ENCODE data around the gene ELP4.

ELP4 gene

GRCh38 chr11:31818874-31819331, 309.3 kb downstream of the ELP4 start:
- no peak for TF ChIP-seq CTCF (conservative IDR thresholded peaks at IDR 0.05)
- H3K27ac ChIP-seq = no peak overlapping the region

- H3K27ac ChIP-seq = no peak overlapping the region
- no peak for TF ChIP-seq CTCF (conservative IDR thresholded peaks at IDR 0.05)
These were observed 310.3 kb downstream of the ELP4 start for GRCh38 chr11:31819621-31820437.

GRCh38 chr11:31820438-31820818, 310.9 kb downstream of the ELP4 start:
- TF ChIP-seq CTCF (conservative IDR thresholded peaks at IDR 0.05) = no peak
- no peak overlapping the region for H3K27ac ChIP-seq

DNA sequence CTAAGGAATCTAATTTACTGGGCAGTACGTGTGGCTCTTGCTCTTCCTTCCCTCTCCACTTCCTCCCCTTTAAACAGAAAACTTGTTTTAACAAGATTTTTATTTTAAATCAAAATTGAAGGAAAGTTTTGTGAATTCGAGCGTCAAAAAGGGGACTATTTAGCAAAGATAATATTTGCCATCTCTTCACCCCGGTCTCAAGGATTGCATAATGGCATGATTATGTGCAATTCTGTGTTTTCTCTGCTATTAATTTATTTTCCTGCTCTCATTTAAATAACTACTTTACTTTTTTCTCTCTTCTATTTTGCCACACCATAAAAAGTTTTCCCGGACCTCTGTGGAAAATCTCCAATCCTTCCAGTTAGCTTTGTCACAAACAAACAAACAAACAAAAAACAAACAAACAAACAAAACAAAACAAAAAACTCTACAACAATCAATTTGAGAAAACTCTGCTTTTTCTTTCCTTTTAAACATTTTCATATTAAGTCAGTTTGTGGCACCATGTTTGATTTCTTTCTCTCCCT, 311.7 kb downstream of the ELP4 start:
- H3K27ac ChIP-seq = no peak overlapping the region
- TF ChIP-seq CTCF (conservative IDR thresholded peaks at IDR 0.05) = no peak

DNA sequence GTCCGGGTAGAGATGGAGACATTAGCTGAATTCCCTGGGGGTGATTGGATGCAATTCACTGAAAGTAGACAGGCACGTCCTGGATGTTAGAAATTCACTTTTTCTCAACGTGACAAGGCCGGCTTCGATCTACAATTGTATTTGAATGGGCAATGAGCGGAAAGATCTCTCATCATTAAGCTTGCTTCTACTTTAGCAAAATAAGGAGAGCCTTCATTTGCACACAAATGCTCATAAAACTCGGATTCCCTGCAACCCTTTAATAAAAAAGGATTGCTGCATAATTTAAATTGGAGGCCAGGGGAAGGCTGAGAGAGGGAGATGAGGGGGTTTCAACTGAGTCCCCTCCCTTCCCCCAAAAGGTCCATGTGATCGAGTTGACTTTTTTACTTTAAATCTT, 312.2 kb downstream of the ELP4 start:
- no peak for TF ChIP-seq CTCF (conservative IDR thresholded peaks at IDR 0.05)

DNA sequence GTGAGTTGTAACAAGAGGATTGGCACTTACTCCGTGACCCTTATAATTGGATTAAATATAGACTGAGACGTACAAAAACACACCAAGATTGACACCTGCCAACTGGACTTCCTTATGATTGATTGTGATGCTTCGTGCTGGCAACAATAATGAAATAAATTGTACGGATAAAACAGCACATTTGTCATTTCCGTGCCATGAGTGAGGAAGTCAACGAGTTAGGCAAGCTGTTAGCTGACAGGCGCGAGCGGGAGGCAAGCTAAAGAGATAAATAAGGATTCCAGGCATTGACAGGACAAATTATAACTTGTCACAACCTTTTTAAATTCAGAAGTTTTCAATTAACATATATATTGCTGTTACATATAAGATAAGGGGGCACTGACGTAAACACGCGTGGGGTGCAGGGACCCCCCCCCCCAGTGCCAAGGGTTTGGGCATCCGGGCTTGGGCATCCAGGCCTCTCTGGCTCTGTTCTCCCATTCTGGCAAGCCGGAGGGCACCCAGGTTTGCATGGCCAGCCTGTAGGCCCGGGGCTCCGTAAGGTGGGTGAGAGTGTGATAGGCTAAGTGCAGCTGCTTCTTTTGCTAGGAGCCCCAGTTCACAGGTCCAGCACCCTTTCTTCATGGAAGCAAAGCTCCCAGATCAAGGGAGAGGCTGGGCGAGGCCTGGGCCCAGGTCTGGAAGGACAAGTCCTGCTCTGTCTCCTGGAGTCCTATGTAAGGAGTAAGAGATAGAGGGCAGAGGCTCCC, 312.8 kb downstream of the ELP4 start:
- TF ChIP-seq CTCF (conservative IDR thresholded peaks at IDR 0.05) = no peak
- no peak overlapping the region for H3K27ac ChIP-seq

More for the DNA sequence above, 312.2 kb downstream of the ELP4 start:
- H3K27ac ChIP-seq = no peak overlapping the region

GRCh38 chr11:31822927-31823643, 313.5 kb downstream of the ELP4 start:
- no peak for TF ChIP-seq CTCF (conservative IDR thresholded peaks at IDR 0.05)
- no peak overlapping the region for H3K27ac ChIP-seq

All from VCaP (cell line).